ENCODE measurements around the gene NTSR1.

The NTSR1 gene

DNA sequence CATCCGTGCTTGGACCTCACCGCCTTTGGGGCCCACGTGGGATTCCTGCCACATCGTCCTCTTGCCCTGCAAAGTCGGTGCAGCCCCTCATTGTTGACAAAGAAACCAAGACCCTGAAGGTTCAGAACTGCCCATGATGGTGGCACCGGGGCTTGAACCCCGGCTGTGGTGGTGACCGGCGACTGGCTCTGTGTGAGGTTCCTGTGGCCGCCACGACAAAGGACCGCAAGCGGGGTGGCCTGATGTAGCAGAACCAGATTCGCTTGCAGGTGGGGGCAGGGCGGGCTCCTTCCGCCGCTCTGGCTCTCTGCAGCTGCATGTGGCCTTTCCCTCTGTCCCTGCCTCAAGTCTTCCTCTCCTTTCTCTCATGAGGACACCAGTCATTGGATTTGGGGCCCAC is 37.6 kb upstream of the NTSR1 start:
- peak overlapping the region; percentile 44 for H3K27ac Mint-ChIP-seq
- H3K36me3 Mint-ChIP-seq (ENCODE audit: low read depth), result no peaks in the 10 kb centered on the region
- H3K4me1 Mint-ChIP-seq, result peaks cover 38% of the 10 kb centered on the region
- H3K4me3 Mint-ChIP-seq, result no peak overlapping the region
- TF ChIP-seq, protein P1, sequence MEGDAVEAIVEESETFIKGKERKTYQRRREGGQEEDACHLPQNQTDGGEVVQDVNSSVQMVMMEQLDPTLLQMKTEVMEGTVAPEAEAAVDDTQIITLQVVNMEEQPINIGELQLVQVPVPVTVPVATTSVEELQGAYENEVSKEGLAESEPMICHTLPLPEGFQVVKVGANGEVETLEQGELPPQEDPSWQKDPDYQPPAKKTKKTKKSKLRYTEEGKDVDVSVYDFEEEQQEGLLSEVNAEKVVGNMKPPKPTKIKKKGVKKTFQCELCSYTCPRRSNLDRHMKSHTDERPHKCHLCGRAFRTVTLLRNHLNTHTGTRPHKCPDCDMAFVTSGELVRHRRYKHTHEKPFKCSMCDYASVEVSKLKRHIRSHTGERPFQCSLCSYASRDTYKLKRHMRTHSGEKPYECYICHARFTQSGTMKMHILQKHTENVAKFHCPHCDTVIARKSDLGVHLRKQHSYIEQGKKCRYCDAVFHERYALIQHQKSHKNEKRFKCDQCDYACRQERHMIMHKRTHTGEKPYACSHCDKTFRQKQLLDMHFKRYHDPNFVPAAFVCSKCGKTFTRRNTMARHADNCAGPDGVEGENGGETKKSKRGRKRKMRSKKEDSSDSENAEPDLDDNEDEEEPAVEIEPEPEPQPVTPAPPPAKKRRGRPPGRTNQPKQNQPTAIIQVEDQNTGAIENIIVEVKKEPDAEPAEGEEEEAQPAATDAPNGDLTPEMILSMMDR (IDR thresholded peaks at IDR 0.05), result no peak
- no peaks in the 10 kb centered on the region for H3K9me3 Mint-ChIP-seq
- peaks cover 21% of the 10 kb centered on the region for H3K27me3 Mint-ChIP-seq (ENCODE audit: low read depth, poor library complexity)
- DNase-seq, result no peak

DNA sequence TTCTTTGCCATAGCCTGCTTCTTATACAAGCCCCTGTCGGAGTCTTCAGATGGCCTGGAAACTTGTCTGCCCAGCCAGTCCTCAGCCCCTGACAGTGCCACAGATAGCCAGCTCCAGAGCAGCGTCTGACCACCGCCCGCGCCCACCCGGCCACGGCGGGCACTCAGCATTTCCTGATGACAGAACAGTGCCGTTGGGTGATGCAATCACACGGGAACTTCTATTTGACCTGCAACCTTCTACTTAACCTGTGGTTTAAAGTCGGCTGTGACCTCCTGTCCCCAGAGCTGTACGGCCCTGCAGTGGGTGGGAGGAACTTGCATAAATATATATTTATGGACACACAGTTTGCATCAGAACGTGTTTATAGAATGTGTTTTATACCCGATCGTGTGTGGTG is 36.9 kb upstream of the NTSR1 start:
- Mint-ChIP-seq H3K36me3 (ENCODE audit: low read depth) (no peaks in the 10 kb centered on the region), H3K4me1 (peaks cover 38% of the 10 kb centered on the region)
- TF ChIP-seq, protein P1 (IDR thresholded peaks at IDR 0.05), result no peak

GRCh38 chr20:62674370-62674769 is 34.3 kb upstream of the NTSR1 start:
- Mint-ChIP-seq H3K4me3 (no peak overlapping the region), H3K36me3 (ENCODE audit: low read depth) (no peaks in the 10 kb centered on the region), H3K27ac (no peak overlapping the region), H3K27me3 (ENCODE audit: low read depth, poor library complexity) (peaks cover 27% of the 10 kb centered on the region), H3K4me1 (peaks cover 24% of the 10 kb centered on the region), H3K9me3 (peaks cover 6% of the 10 kb centered on the region)
- no peak for DNase-seq
- TF ChIP-seq, protein P1 (IDR thresholded peaks at IDR 0.05), result no peak

More for the DNA sequence above, 36.9 kb upstream of the NTSR1 start:
- Mint-ChIP-seq H3K9me3 (no peaks in the 10 kb centered on the region), H3K27me3 (ENCODE audit: low read depth, poor library complexity) (peaks cover 24% of the 10 kb centered on the region), H3K4me3 (no peak overlapping the region), H3K27ac (no peak overlapping the region)
- no peak for DNase-seq

DNA sequence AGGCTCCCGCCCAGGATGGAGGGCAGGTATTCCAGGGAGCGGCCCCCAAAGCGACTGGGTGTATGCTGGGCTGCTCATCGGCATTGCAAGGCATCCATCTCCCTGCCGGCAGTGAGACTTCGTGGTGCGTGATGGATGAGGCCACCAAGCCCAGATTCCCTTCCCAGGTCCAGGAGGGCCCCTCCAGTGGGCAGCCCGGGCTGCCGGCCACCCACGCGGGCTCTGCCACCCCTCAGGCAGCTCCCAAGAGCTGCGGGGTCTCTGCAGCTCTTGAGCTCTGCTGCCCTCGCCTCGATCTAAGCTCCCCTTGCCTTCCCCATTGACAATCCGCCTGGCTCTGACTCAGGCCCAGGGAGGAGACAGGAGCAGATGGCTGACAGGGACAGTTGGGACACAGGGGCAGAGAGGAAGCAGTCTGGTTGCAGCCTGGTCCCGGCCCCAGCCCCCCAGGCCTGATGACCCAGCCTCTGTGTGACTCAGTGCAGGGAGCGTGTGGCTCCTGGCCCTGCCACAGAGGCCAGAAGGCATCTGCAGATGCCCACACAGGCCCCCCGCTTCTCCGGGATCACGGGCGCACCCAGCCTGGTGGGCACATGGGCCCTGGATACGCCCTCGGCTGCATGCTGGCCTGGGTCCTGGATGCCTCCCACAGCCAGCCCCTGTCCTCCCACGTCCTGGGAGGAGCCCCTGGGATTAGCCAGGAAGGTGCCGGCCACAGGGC is 33.3 kb upstream of the NTSR1 start:
- Mint-ChIP-seq H3K9me3 (peaks cover 15% of the 10 kb centered on the region), H3K4me1 (peaks cover 16% of the 10 kb centered on the region), H3K36me3 (ENCODE audit: low read depth) (no peaks in the 10 kb centered on the region), H3K27ac (no peak overlapping the region), H3K4me3 (no peak overlapping the region), H3K27me3 (ENCODE audit: low read depth, poor library complexity) (peaks cover 33% of the 10 kb centered on the region)
- DNase-seq, result no peak
- TF ChIP-seq, protein P1 (IDR thresholded peaks at IDR 0.05), result no peak

- TF ChIP-seq, protein P1 (IDR thresholded peaks at IDR 0.05), result no peak
- peaks cover 4% of the 10 kb centered on the region for H3K36me3 Mint-ChIP-seq (ENCODE audit: low read depth)
- H3K9me3 Mint-ChIP-seq, result peaks cover 21% of the 10 kb centered on the region
- peaks cover 16% of the 10 kb centered on the region for H3K4me1 Mint-ChIP-seq
- peaks cover 38% of the 10 kb centered on the region for H3K27me3 Mint-ChIP-seq (ENCODE audit: low read depth, poor library complexity)
- H3K4me3 Mint-ChIP-seq, result no peak overlapping the region
- no peak for DNase-seq
- no peak overlapping the region for H3K27ac Mint-ChIP-seq
Observed at GRCh38 chr20:62675877-62676260, 32.8 kb upstream of the NTSR1 start.

DNA sequence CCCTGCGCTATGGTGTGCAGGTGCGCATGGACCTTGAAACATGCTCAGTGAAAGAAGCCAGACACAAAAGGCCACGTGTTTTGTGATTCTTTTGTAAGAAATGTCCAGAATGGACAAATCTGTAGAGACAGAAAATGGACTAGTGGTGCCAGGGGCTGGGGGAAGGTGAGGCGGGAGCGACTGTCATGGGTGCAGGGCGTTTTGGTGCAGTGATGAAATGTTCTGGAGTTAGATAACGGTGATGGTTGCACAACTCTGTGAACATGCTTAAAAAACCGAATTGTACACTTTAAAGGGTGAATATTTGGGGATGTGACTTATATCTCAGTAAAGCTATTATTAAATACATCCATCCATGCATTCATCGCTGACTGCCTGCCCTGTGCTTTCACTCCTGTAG is 31.7 kb upstream of the NTSR1 start:
- peaks cover 13% of the 10 kb centered on the region for H3K4me1 Mint-ChIP-seq
- H3K36me3 Mint-ChIP-seq (ENCODE audit: low read depth), result peaks cover 5% of the 10 kb centered on the region
- H3K4me3 Mint-ChIP-seq, result no peak overlapping the region
- H3K9me3 Mint-ChIP-seq, result peaks cover 30% of the 10 kb centered on the region
- no peak for DNase-seq
- peaks cover 46% of the 10 kb centered on the region for H3K27me3 Mint-ChIP-seq (ENCODE audit: low read depth, poor library complexity)
- H3K27ac Mint-ChIP-seq, result no peak overlapping the region
- TF ChIP-seq, protein P1 (IDR thresholded peaks at IDR 0.05), result no peak

All from nephron progenitor cell (in vitro differentiated cells).